ENCODE measurements around the gene TXNRD1.

TXNRD1 gene

GRCh38 chr12:104328790-104329189 is 113.2 kb downstream of the TXNRD1 start:
- TF ChIP-seq POLR2AphosphoS5 (IDR thresholded peaks at IDR 0.05; ENCODE audit: low read depth, low read length) (no peak), TAF1 (IDR thresholded peaks at IDR 0.05; ENCODE audit: borderline replicate concordance, insufficient read depth, low read length) (no peak), REST (IDR thresholded peaks at IDR 0.05; ENCODE audit: insufficient read depth in 1 of 2, low read depth in 2 of 2, low read length in 2 of 2) (no peak), FOXP2 (optimal IDR thresholded peaks at IDR 0.05; ENCODE audit: borderline replicate concordance, extremely low read depth, extremely low read length, insufficient read depth) (no peak), SIN3A (IDR thresholded peaks at IDR 0.05; ENCODE audit: borderline replicate concordance, insufficient read depth, low read length) (no peak)

GRCh38 chr12:104329707-104330532 is 114.3 kb downstream of the TXNRD1 start:
- TF ChIP-seq TAF1 (IDR thresholded peaks at IDR 0.05; ENCODE audit: borderline replicate concordance, insufficient read depth, low read length): no peak
- TF ChIP-seq SIN3A (IDR thresholded peaks at IDR 0.05; ENCODE audit: borderline replicate concordance, insufficient read depth, low read length): no peak
- no peak for TF ChIP-seq FOXP2 (optimal IDR thresholded peaks at IDR 0.05; ENCODE audit: borderline replicate concordance, extremely low read depth, extremely low read length, insufficient read depth)
- TF ChIP-seq POLR2AphosphoS5 (IDR thresholded peaks at IDR 0.05; ENCODE audit: low read depth, low read length): no peak
- TF ChIP-seq REST (IDR thresholded peaks at IDR 0.05; ENCODE audit: insufficient read depth in 1 of 2, low read depth in 2 of 2, low read length in 2 of 2): no peak

GRCh38 chr12:104331376-104331775 is 115.8 kb downstream of the TXNRD1 start:
- TF ChIP-seq FOXP2 (optimal IDR thresholded peaks at IDR 0.05; ENCODE audit: borderline replicate concordance, extremely low read depth, extremely low read length, insufficient read depth) (no peak), TAF1 (IDR thresholded peaks at IDR 0.05; ENCODE audit: borderline replicate concordance, insufficient read depth, low read length) (no peak), POLR2AphosphoS5 (IDR thresholded peaks at IDR 0.05; ENCODE audit: low read depth, low read length) (no peak), REST (IDR thresholded peaks at IDR 0.05; ENCODE audit: insufficient read depth in 1 of 2, low read depth in 2 of 2, low read length in 2 of 2) (no peak)

- TF ChIP-seq TAF1 (IDR thresholded peaks at IDR 0.05; ENCODE audit: borderline replicate concordance, insufficient read depth, low read length): no peak
- TF ChIP-seq REST (IDR thresholded peaks at IDR 0.05; ENCODE audit: insufficient read depth in 1 of 2, low read depth in 2 of 2, low read length in 2 of 2): no peak
- no peak for TF ChIP-seq SIN3A (IDR thresholded peaks at IDR 0.05; ENCODE audit: borderline replicate concordance, insufficient read depth, low read length)
- TF ChIP-seq FOXP2 (optimal IDR thresholded peaks at IDR 0.05; ENCODE audit: borderline replicate concordance, extremely low read depth, extremely low read length, insufficient read depth): no peak
- no peak for TF ChIP-seq POLR2AphosphoS5 (IDR thresholded peaks at IDR 0.05; ENCODE audit: low read depth, low read length)
These were observed 118.2 kb downstream of the TXNRD1 start for GRCh38 chr12:104333692-104334255.

Data from PFSK-1 (cell line).